Amniotic stem cell (primary cell): ENCODE measurements around the gene SLC44A5.
A peak's percentile ranks its signal among the peaks of the same experiment; 100 is the strongest.
"Not testable (repeated sequence)": the region's sequence is repeated elsewhere in the genome, so short reads cannot be mapped to it uniquely, and the experiment has no call there.

Experiments used
- DNase-seq: peaks from one replicate; lab custom pipeline; 2025; lab: John Stamatoyannopoulos, UW

SLC44A5 gene

DNA sequence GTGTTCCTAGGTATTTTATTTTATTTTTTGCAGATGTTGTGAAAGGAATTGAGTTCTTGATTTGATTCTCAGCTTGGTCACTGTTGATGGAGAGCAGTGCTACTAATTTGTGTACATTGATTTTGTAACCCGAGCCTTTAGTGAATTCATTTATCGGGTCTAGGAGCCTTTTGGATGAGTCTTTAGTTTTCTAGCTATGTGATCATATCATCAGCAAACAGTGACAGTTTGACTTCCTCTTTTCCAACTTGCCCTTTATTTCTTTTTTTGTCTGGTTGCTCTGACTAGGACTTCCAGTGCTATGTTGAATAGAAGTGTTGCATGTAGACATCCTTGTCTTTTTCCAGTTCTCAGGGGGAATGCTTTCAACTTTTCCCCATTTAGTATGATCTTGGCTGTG, 337.8 kb downstream of the SLC44A5 start:
- DNase-seq: no peak

DNA sequence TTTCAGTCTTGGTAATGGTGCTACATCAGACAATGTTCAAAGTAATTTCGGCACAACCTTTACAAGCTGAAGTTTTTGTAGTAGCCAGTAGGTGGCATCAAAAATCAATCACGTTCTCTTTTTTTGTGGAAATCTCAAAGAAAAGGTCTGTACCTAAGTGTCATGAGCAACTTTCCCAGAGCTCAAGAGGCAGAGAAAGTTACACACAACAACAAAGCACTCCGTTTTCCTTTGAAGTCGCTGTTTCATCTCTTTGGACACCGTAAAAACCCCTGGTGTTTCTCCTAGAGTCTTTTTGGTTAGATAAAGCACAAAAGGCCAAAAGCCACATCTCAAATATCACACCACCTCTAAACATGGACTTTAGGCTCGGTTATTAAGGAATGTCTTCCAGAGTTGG, 345.1 kb downstream of the SLC44A5 start:
- no peak for DNase-seq

- DNase-seq: no peak
Observed at GRCh38 chr1:75264112-75264511, 346.8 kb downstream of the SLC44A5 start.

- DNase-seq: not testable (repeated sequence)
Observed at GRCh38 chr1:75263616-75264015, 347.3 kb downstream of the SLC44A5 start.

DNA sequence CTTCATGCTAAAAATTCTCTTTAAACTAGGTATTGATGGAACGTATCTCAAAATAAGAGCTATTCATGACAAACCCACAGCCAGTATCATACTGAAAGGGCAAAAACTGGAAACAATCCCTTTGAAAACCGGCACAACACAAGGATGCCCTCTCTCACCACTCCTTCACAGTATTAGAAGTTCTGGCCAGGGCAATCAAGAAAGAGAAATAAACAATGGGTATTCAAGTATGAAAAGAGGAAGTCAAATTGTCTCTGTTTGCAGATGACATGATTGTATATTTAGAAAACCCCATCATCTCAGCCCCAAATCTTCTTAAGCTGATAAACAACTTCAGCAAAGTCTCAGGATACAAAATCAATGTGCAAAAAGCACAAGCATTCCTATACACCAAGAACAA, 349.0 kb downstream of the SLC44A5 start:
- not testable (repeated sequence) for DNase-seq

DNA sequence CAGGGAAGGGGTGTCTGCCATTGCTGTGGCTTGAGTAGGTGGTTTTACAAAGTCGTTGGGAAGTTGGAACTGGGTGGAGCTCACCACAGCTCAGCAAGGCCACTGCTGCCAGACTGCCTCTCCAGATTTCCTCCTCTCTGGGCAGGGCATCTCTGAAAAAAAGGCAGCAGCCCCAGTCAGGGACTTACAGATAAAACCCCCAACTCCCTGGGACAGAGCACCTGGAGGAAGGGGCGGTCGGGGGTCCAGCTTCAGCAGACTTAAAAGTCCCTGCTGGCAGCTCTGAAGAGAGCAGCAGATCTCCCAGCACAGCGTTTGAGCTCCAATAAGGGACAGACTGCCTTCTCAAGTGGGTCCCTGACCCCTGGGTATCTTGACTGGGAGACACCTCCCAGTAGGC, 352.6 kb downstream of the SLC44A5 start:
- DNase-seq: no peak

- DNase-seq: no peak
Observed at GRCh38 chr1:75257424-75257823, 353.5 kb downstream of the SLC44A5 start.

- not testable (repeated sequence) for DNase-seq
Observed at GRCh38 chr1:75250114-75250513, 360.8 kb downstream of the SLC44A5 start.

DNA sequence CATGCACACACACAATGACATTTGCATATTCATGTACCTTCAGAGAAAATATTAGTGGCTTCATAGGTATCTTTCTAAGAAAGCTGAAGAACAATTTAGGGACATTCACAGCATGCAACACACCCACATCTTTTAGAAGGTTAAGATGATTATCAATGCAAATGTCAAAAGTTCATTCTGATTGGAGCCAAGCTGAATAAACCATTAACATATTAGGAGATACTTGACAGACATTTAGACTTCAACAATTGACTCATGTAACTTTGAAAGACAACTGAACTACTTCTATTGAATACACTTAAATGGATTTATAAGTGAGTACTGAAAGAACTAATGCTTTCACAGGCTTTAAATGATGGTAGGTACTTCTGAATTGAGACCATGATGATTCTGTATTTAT, 365.7 kb downstream of the SLC44A5 start:
- no peak for DNase-seq

DNA sequence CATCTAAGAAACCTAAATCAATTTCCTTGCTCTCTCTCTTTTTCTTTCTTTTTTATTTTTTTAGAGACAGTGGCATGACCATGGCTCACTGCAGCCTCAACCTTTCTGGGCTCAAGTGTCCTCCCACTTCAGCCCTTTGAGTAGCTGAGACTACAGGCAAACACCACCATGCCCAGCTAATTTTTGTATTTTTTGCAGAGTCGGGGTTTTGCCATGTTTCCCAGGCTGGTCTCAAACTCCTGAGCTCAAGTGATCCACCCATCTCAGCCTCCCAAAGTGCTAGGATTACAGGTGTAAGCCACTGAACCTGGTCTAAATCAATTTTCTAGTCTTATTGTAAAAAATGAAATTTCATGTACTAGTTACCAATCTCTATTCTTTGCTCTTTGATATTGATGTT, 367.8 kb downstream of the SLC44A5 start:
- no peak for DNase-seq

- no peak for DNase-seq
Observed at GRCh38 chr1:75237316-75237715, 373.6 kb downstream of the SLC44A5 start.

- DNase-seq: no peak
Observed at GRCh38 chr1:75234562-75234961, 376.4 kb downstream of the SLC44A5 start.

DNA sequence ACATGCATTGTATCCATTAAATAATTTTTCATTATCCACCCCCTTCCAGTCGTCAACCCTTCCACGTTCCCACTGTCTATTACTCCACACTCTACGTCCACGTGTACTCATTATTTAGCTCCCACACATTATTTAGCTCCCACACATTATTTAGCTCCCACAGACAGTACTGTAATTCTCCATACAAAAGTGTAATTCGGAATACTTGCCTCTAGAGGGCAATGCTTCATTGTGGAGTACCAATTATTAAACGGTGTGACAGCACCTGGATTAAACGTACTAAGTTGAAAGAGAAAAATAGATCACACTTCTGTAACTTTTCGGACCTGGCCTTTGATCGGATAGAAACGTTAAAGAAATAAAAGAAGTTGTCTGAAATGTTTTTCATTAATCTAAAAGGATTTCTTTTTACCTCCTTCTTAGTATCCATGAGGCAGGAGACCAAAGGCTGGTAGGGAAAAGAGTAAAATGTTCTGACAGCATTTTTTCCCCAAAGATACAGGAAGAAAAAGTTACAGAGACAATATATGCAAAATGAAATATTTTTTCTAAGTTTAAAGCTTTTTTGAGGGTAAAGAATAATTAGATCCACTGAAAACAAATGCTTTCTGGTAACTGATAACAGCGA, 377.5 kb downstream of the SLC44A5 start:
- peak; percentile 11 for DNase-seq

DNA sequence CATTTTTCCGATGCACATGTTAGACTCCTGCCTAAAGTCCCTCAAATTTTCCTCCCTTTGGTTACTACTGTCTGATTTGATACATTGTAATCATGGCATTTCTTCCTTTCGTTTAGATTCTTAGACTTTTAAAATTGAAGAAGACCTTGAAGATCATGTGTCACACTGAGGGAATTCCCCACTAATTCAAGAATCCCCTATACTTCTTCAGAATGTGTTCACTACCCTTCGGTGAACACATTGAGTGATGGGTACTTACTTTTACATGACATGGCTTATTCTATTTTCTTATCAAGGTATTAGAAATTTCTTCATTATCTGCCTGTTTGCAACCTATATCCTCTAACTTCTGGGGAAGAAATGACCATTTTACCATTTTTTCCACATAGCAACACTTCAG, 390.8 kb downstream of the SLC44A5 start:
- DNase-seq: no peak

- no peak for DNase-seq
Observed at GRCh38 chr1:75214017-75214416, 396.9 kb downstream of the SLC44A5 start.

- DNase-seq: no peak
Observed at GRCh38 chr1:75211648-75212047, 399.3 kb downstream of the SLC44A5 start.

GRCh38 chr1:75208862-75209261, 402.1 kb downstream of the SLC44A5 start:
- no peak for DNase-seq

- peak; percentile 55 for DNase-seq
Observed at GRCh38 chr1:75203415-75204277, 407.3 kb downstream of the SLC44A5 start.

GRCh38 chr1:75202751-75203150, 408.2 kb downstream of the SLC44A5 start:
- DNase-seq: no peak

DNA sequence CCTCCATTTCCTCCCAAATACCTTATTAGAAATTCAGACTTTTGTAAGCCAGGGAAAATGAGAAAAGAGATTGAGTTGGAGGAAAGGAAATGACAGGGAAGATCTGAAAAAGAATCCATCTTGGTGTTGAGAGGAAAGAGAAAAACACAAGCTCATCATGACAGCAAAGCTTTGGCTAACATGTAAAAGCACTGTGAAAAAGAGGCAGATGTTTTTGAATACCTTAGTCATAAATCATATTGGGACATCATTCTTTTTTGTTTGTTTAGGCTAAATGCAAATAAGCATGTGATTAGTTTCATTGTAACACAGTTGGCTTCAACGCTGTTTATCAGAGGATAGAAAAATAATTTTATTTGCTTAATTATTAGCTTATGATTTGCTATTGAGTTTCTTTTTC, 412.2 kb downstream of the SLC44A5 start:
- DNase-seq: no peak

DNA sequence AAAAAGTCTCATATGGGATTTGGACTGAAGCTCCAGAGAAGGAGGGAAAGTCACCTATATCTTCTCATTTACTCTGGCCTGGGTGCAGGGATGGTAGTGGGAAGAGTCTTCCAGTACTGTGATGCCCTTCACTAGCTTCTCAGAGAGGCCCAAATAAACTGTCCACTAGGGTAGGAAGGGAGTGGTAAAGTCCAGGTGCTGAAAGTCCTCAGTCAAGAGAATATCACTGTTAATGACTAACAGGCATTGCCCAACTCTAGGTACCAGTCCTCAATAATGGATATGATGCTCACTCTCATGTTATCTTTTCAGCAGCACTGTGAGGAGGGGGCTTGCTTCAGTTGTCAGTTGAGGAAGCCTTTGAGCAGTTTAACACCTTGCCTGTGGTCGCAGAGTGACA, 412.8 kb downstream of the SLC44A5 start:
- DNase-seq: no peak

DNA sequence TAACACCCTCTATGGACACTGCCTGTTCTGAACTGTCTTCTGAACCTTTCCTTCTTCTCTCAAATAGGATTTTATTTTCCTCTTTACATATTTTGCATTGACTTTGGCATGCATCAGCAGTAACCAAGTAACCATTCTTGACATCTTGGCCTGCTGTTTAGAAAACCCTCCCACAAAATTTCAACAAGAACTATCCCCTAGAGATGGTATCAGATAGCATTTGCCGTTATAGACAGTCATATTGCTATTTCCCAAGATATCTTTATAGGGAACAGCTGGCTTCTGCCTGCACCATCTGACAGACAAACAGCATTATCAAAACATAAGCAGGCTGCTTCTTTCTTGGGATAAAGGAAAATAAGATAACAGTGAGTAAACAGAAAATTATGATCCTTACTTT, 422.0 kb downstream of the SLC44A5 start:
- no peak for DNase-seq

- DNase-seq: not testable (repeated sequence)
Observed at GRCh38 chr1:75181214-75181955, 429.5 kb downstream of the SLC44A5 start.
